ENCODE measurements around the gene KCNG1. TPM values are rescaled to one million over a fixed set of nuclear protein-coding genes. Genes with fewer than 3 reads are reported as not detected.

KCNG1 gene
- total and polyA plus RNA-seq, 2 of the 8 experiments (the other 6 are each of a cell fraction or from before 2014, with no cell fraction given): 16.0 to 18.0 TPM

- no peaks in the 10 kb centered on the region; a peak in 1 of 8 replicates for H3K36me3 ChIP-seq (ENCODE audit: control insufficient read depth in 2 of 4, insufficient read depth in 4 of 4, low read length in 3 of 4)
- FAIRE-seq: no peak
- POLR2A ChIA-PET (ENCODE audit: partially characterized antibody): interaction anchor here (2.0 kb wide), 1 partner anchor 12 kb away, joined by 5 read pairs; no protein-coding TSS in a partner anchor
- TF ChIP-seq ATF3 (IDR thresholded peaks at IDR 0.05; ENCODE audit: insufficient read depth, low read depth, low read length): no peak
- no peak for TF ChIP-seq USF2 (IDR thresholded peaks at IDR 0.05; ENCODE audit: low read length)
- TF ChIP-seq KDM1A (IDR thresholded peaks at IDR 0.05; ENCODE audit: borderline replicate concordance, low read length): no peak
- no peak for TF ChIP-seq EZH2 (IDR thresholded peaks at IDR 0.05; ENCODE audit: low read depth, low read length, severe bottlenecking)
- no peak for TF ChIP-seq SIRT6 (IDR thresholded peaks at IDR 0.05; ENCODE audit: low read length)
- TF ChIP-seq SIN3A (conservative IDR thresholded peaks at IDR 0.05 in 1 of 2, IDR thresholded peaks at IDR 0.05 in 1 of 2; ENCODE audit: low read depth in 1 of 2, low read length in 2 of 2): no peak
- TF ChIP-seq TEAD4 (IDR thresholded peaks at IDR 0.05; ENCODE audit: low read depth, low read length): no peak
- TF ChIP-seq MAFK (IDR thresholded peaks at IDR 0.05; ENCODE audit: low read depth, low read length): no peak
- no peak for TF ChIP-seq POLR2A (IDR thresholded peaks at IDR 0.05; ENCODE audit: control extremely low read depth in 1 of 2, low read depth in 2 of 2, low read length in 2 of 2)
- no peak for TF ChIP-seq RFX5 (IDR thresholded peaks at IDR 0.05; ENCODE audit: borderline replicate concordance, low read depth, low read length)
- TF ChIP-seq CTBP2 (IDR thresholded peaks at IDR 0.05; ENCODE audit: borderline replicate concordance, insufficient read depth, insufficient read length, low read length): no peak
- TF ChIP-seq SUZ12 (IDR thresholded peaks at IDR 0.05; ENCODE audit: low read length): no peak
Measured at GRCh38 chr20:51005214-51005613, 17.7 kb downstream of the KCNG1 start.

More at GRCh38 chr20:51005214-51005613, 17.7 kb downstream of the KCNG1 start:
- no peak overlapping the region for H2BK15ac ChIP-seq (ENCODE audit: low read length)
- H3K79me2 ChIP-seq (ENCODE audit: control insufficient read depth in 1 of 2, insufficient read depth in 2 of 2, low read length in 2 of 2): no peaks in the 10 kb centered on the region
- CTCF ChIA-PET (ENCODE audit: partially characterized antibody): interaction anchor here (1.3 to 2.8 kb wide), 5 partner anchors 8 to 36 kb away, joined by 3 to 15 read pairs (median 10); no protein-coding TSS in a partner anchor
- H4K20me1 ChIP-seq (replicated peaks in 1 of 2; ENCODE audit: control insufficient read depth in 1 of 2, insufficient read depth in 2 of 2, low read length in 2 of 2): no peaks in the 10 kb centered on the region
- no peak overlapping the region for H3K27ac ChIP-seq (ENCODE audit: low read depth, low read length)
- H3K14ac ChIP-seq (ENCODE audit: insufficient read length): no peak overlapping the region
- no peaks in the 10 kb centered on the region for H3K27me3 ChIP-seq (replicated peaks in 1 of 4; ENCODE audit: control insufficient read depth in 3 of 4, extremely low read depth in 1 of 4, insufficient read depth in 3 of 4, low read length in 3 of 4)
- H2AK5ac ChIP-seq (ENCODE audit: low read depth, low read length): no peak overlapping the region
- no peak overlapping the region for H2BK12ac ChIP-seq (ENCODE audit: low read depth, low read length)
- no peaks in the 10 kb centered on the region for H3K4me1 ChIP-seq (replicated peaks in 1 of 4; ENCODE audit: control insufficient read depth in 3 of 4, insufficient read depth in 4 of 4, low read length in 3 of 4)
- 91% methylated on average over 7 of the region's 7 CpGs; no CpG with 5 or more reads in 1 of the 2 experiments for WGBS, 2 experiments (ENCODE audit: extremely low coverage in 1 of 2, insufficient coverage in 1 of 2, insufficient read length in 1 of 2, insufficient replicate concordance in 2 of 2, low coverage in 1 of 2, low lambda C conversion rate in 2 of 2, missing lambda C conversion rate in 1 of 2)
- H4K5ac ChIP-seq (ENCODE audit: insufficient read length, low read depth, low read length): no peak overlapping the region
- no peaks in the 10 kb centered on the region for H3K9me3 ChIP-seq (ENCODE audit: insufficient read depth in 2 of 2, low read depth in 1 of 2, low read length in 1 of 2)
- H2AFZ ChIP-seq (ENCODE audit: low read length): no peak overlapping the region
- no peak overlapping the region for H2BK120ac ChIP-seq (replicated peaks; ENCODE audit: low read depth, low read length)
- no peak overlapping the region for H3K9ac ChIP-seq (replicated peaks in 1 of 4; ENCODE audit: extremely low read depth in 1 of 4, low read depth in 3 of 4, low read length in 3 of 4)
- H4K8ac ChIP-seq (ENCODE audit: extremely low read depth, insufficient read depth, low read length): no peak overlapping the region
- no peak overlapping the region for H3K4ac ChIP-seq (replicated peaks; ENCODE audit: insufficient read length, low read depth, low read length)
- H3K4me3 ChIP-seq (ENCODE audit: extremely low read depth in 1 of 4, insufficient read depth in 2 of 4, low read depth in 3 of 4, low read length in 4 of 4): no peak overlapping the region
- no peak overlapping the region for H4K91ac ChIP-seq (replicated peaks; ENCODE audit: insufficient read length, low read length)
- no peak overlapping the region for H3K4me2 ChIP-seq (ENCODE audit: insufficient read depth in 1 of 2, low read depth in 2 of 2, low read length in 2 of 2)
- no peak overlapping the region for H3K56ac ChIP-seq (replicated peaks; ENCODE audit: insufficient read length, low read depth, low read length)
- H3K23ac ChIP-seq (ENCODE audit: insufficient read length): no peak overlapping the region
- no peak overlapping the region for H2BK5ac ChIP-seq (ENCODE audit: low read depth, low read length)
- DNase-seq (ENCODE audit: low read depth in 1 of 2, low spot score in 2 of 2): no peak
- H2BK20ac ChIP-seq (ENCODE audit: low read length): no peak overlapping the region
- no peaks in the 10 kb centered on the region for H3K23me2 ChIP-seq (ENCODE audit: low read depth, low read length)
- no peaks in the 10 kb centered on the region for H3K79me1 ChIP-seq (ENCODE audit: low read depth, low read length)
- H3K18ac ChIP-seq (ENCODE audit: extremely low read depth, low read length): no peak overlapping the region

Data from H1 (cell line).